ENCODE data around the gene WHRN. TPM values are rescaled to one million over a fixed set of nuclear protein-coding genes. Genes with fewer than 3 reads are reported as not detected.

Gene WHRN
- total RNA-seq, 1 experiment from 2014 or later: 9.4 TPM

GRCh38 chr9:114450833-114451706 is 54.2 kb downstream of the WHRN start:
- CTCF ChIA-PET: interaction anchor here (0.6 to 1.8 kb wide), 6 partner anchors 16 to 644 kb away, joined by 3 to 7 read pairs (median 3); no protein-coding TSS in a partner anchor
- Mint-ChIP-seq H3K4me3 (ENCODE audit: unreplicated experiment) (no peak overlapping the region), H3K27ac (ENCODE audit: low read depth, unreplicated experiment) (no peak overlapping the region), H3K9me3 (ENCODE audit: unreplicated experiment) (no peaks in the 10 kb centered on the region), H3K36me3 (ENCODE audit: insufficient read depth, unreplicated experiment) (no peaks in the 10 kb centered on the region), H3K27me3 (ENCODE audit: insufficient read depth, unreplicated experiment) (no peaks in the 10 kb centered on the region), H3K4me1 (ENCODE audit: insufficient read depth, unreplicated experiment) (peaks cover 12% of the 10 kb centered on the region)
- intact Hi-C loops (cut with micrococcal nuclease): no loop called here
- no peak for TF ChIP-seq CTCF (IDR thresholded peaks at IDR 0.05; ENCODE audit: unreplicated experiment)
- no peak for DNase-seq (ENCODE audit: unreplicated experiment)
- BruUV-seq (replicated peaks): no TSS peak
- POLR2A ChIA-PET: no interaction called here

- peaks cover 17% of the 10 kb centered on the region for H3K4me1 Mint-ChIP-seq (ENCODE audit: insufficient read depth, unreplicated experiment)
- no TSS peak for BruUV-seq (replicated peaks)
- H3K27me3 Mint-ChIP-seq (ENCODE audit: insufficient read depth, unreplicated experiment): no peaks in the 10 kb centered on the region
- no peaks in the 10 kb centered on the region for H3K36me3 Mint-ChIP-seq (ENCODE audit: insufficient read depth, unreplicated experiment)
- H3K4me3 Mint-ChIP-seq (ENCODE audit: unreplicated experiment): no peak overlapping the region
- TF ChIP-seq CTCF (IDR thresholded peaks at IDR 0.05; ENCODE audit: unreplicated experiment): no peak
- ChIA-PET CTCF (interaction anchor here (0.5 to 1.8 kb wide), 8 partner anchors 16 to 644 kb away, joined by 3 to 7 read pairs (median 3); partner anchors contain the start of gene ATP6V1G1), POLR2A (no interaction called here)
- intact Hi-C loops (cut with micrococcal nuclease): no loop called here
- no peak overlapping the region for H3K27ac Mint-ChIP-seq (ENCODE audit: low read depth, unreplicated experiment)
- H3K9me3 Mint-ChIP-seq (ENCODE audit: unreplicated experiment): no peaks in the 10 kb centered on the region
- no peak for DNase-seq (ENCODE audit: unreplicated experiment)
Measured at GRCh38 chr9:114450181-114450580, 55.1 kb downstream of the WHRN start.

GRCh38 chr9:114449236-114449635 is 56.0 kb downstream of the WHRN start:
- DNase-seq (ENCODE audit: unreplicated experiment): no peak
- POLR2A ChIA-PET: no interaction called here
- CTCF ChIA-PET: interaction anchor here (0.5 to 1.4 kb wide), 8 partner anchors 9 to 210 kb away, joined by 3 to 7 read pairs (median 4); partner anchors contain the start of gene ATP6V1G1
- Mint-ChIP-seq H3K27ac (ENCODE audit: low read depth, unreplicated experiment) (no peak overlapping the region), H3K4me1 (ENCODE audit: insufficient read depth, unreplicated experiment) (peaks cover 17% of the 10 kb centered on the region), H3K9me3 (ENCODE audit: unreplicated experiment) (no peaks in the 10 kb centered on the region), H3K36me3 (ENCODE audit: insufficient read depth, unreplicated experiment) (no peaks in the 10 kb centered on the region), H3K4me3 (ENCODE audit: unreplicated experiment) (no peak overlapping the region), H3K27me3 (ENCODE audit: insufficient read depth, unreplicated experiment) (no peaks in the 10 kb centered on the region)
- no peak for TF ChIP-seq CTCF (IDR thresholded peaks at IDR 0.05; ENCODE audit: unreplicated experiment)
- intact Hi-C loops (cut with micrococcal nuclease): no loop called here
- BruUV-seq (replicated peaks): no TSS peak

GRCh38 chr9:114448706-114449105 is 56.6 kb downstream of the WHRN start:
- DNase-seq (ENCODE audit: unreplicated experiment): peak; percentile 47
- CTCF ChIA-PET: interaction anchor here (0.9 to 1.4 kb wide), 6 partner anchors 9 to 59 kb away, joined by 3 to 7 read pairs (median 4); no protein-coding TSS in a partner anchor
- no TSS peak for BruUV-seq (replicated peaks)
- H3K36me3 Mint-ChIP-seq (ENCODE audit: insufficient read depth, unreplicated experiment): no peaks in the 10 kb centered on the region
- intact Hi-C loops (cut with micrococcal nuclease): no loop called here
- H3K9me3 Mint-ChIP-seq (ENCODE audit: unreplicated experiment): no peaks in the 10 kb centered on the region
- no peak overlapping the region for H3K27ac Mint-ChIP-seq (ENCODE audit: low read depth, unreplicated experiment)
- no peak overlapping the region for H3K4me3 Mint-ChIP-seq (ENCODE audit: unreplicated experiment)
- TF ChIP-seq CTCF (IDR thresholded peaks at IDR 0.05; ENCODE audit: unreplicated experiment): no peak
- H3K27me3 Mint-ChIP-seq (ENCODE audit: insufficient read depth, unreplicated experiment): no peaks in the 10 kb centered on the region
- H3K4me1 Mint-ChIP-seq (ENCODE audit: insufficient read depth, unreplicated experiment): peaks cover 17% of the 10 kb centered on the region
- POLR2A ChIA-PET: no interaction called here

Measured in MCF 10A (cell line).